RKO (cell line): ENCODE results near the gene GBP1.

Experiments used
- DNase-seq: peaks from one replicate; pipeline ENCODE4 v3.0.0-alpha.2; 2016; ENCODE audit warnings: low spot score

Gene GBP1

GRCh38 chr1:89005286-89006151 is 59.5 kb downstream of the GBP1 start:
- DNase-seq = no peak
